Endothelial cell of umbilical vein (primary cell): Measurements from ENCODE around the gene TAF5L. TPM values are rescaled to one million over a fixed set of nuclear protein-coding genes. Genes with fewer than 3 reads are reported as not detected.

Experiments
- BruUV-seq: library from RNA; stranded (reverse); fragments of 400-500 nt; replicated peaks from 2 replicates; lab custom pipeline; 2021; lab: Mats Ljungman, UMichigan
- CTCF ChIA-PET: fragments of 300-600, 350-600 bp; sonication (Branson Sonifier 250); formaldehyde crosslinking; loops from one replicate; lab custom pipeline; 2021; ENCODE audit warnings: antibody characterized with exemption, inconsistent platforms; lab: Charles Lee
- POLR2A ChIA-PET: fragments of 300-600, 350-600 bp; sonication (Branson Sonifier 250); formaldehyde crosslinking; loops from one replicate; lab custom pipeline; 2021; ENCODE audit warnings: antibody characterized with exemption, inconsistent platforms; lab: Charles Lee
- DNase-seq: peaks from one replicate; pipeline ENCODE4 v3.0.0-alpha.2; 2011; ENCODE audit warnings: low read depth, low spot score
- FAIRE-seq: peaks from 2 replicates; lab custom pipeline; 2011; peaks lifted over from hg19 to GRCh38; lab: Jason Lieb, UNC
- H2AFZ ChIP-seq: 2 replicates; pipeline ENCODE4 v1.6.0; 2012; ENCODE audit warnings: low read depth, low read length, control low read depth, inconsistent platforms
- H3K27ac ChIP-seq: 2 replicates; pipeline ENCODE4 v1.5.1; 2011; ENCODE audit warnings: low read depth, mild to moderate bottlenecking, control low read depth, low read length, moderate library complexity; ENCODE audit not compliant: insufficient read depth
- H3K27me3 ChIP-seq, 2 experiments: 2 replicates each; pipeline versions ENCODE4 v1.6.0 to v1.6.1; 2011; ENCODE audit warnings: low read length in 2 of 2, mixed read lengths in 1 of 2; ENCODE audit not compliant: control insufficient read depth in 2 of 2, insufficient read depth in 2 of 2
- H3K36me3 ChIP-seq, 2 experiments: 2 replicates in 1 of 2; 3 replicates in 1 of 2; pipeline ENCODE4 v1.5.1; 2011; ENCODE audit warnings: low read length in 2 of 2, mild to moderate bottlenecking in 1 of 2, moderate library complexity in 1 of 2; ENCODE audit not compliant: control insufficient read depth in 2 of 2, insufficient read depth in 2 of 2; ENCODE audit errors: extremely low read depth in 1 of 2
- H3K4me1 ChIP-seq: 3 replicates; pipeline ENCODE4 v1.5.1; 2011; ENCODE audit warnings: mild to moderate bottlenecking, low read length; ENCODE audit not compliant: control insufficient read depth, insufficient read depth; ENCODE audit errors: extremely low read depth
- H3K4me2 ChIP-seq: 2 replicates; pipeline ENCODE4 v1.6.1; 2011; ENCODE audit warnings: low read length, control low read depth, mixed read lengths; ENCODE audit not compliant: insufficient read depth
- H3K4me3 ChIP-seq, 3 experiments: fragments of 200-600 bp in 1 of 3; sonication (generic), shearing (Covaris generic) in 1 of 3; replicated peaks in 1 of 3; 2 replicates each; pipeline ENCODE4 v1.5.1; 2011 to 2016; ENCODE audit warnings: control low read depth in 3 of 3, low read length in 3 of 3, mild to moderate bottlenecking in 2 of 3, inconsistent platforms in 1 of 3, low read depth in 1 of 3, moderate library complexity in 1 of 3; ENCODE audit not compliant: insufficient read depth in 1 of 3
- H3K79me2 ChIP-seq: 2 replicates; pipeline ENCODE4 v1.6.0; 2012; ENCODE audit warnings: low read length, inconsistent platforms; ENCODE audit not compliant: control insufficient read depth, insufficient read depth
- H3K9ac ChIP-seq: replicated peaks from 2 replicates; pipeline ENCODE3; 2011; ENCODE audit warnings: low read length, control low read depth; ENCODE audit not compliant: insufficient read depth; ENCODE audit errors: extremely low read depth
- H3K9me1 ChIP-seq: replicated peaks from 3 replicates; pipeline ENCODE4 v1.6.0; 2011; ENCODE audit warnings: mild to moderate bottlenecking, low read length; ENCODE audit not compliant: control insufficient read depth, insufficient read depth; ENCODE audit errors: extremely low read depth
- H3K9me3 ChIP-seq: replicated peaks from 2 replicates; pipeline ENCODE4 v1.5.1; 2012; ENCODE audit warnings: low read length, inconsistent platforms; ENCODE audit not compliant: control insufficient read depth, insufficient read depth
- H4K20me1 ChIP-seq: replicated peaks from 2 replicates; pipeline ENCODE3; 2011; ENCODE audit warnings: mild to moderate bottlenecking, low read length; ENCODE audit not compliant: control insufficient read depth, insufficient read depth; ENCODE audit errors: extremely low read depth
- EZH2 ChIP-seq: IDR thresholded peaks from 2 replicates; pipeline ENCODE4 v1.6.1; 2012; ENCODE audit warnings: borderline replicate concordance, low read depth, mild to moderate bottlenecking, moderate library complexity, low read length, inconsistent platforms; ENCODE audit not compliant: severe bottlenecking
- FOS ChIP-seq: IDR thresholded peaks from 2 replicates; pipeline ENCODE4 v1.6.1; 2011; ENCODE audit warnings: mild to moderate bottlenecking, low read length, moderate library complexity, borderline replicate concordance; ENCODE audit not compliant: insufficient read depth
- GATA2 ChIP-seq: IDR thresholded peaks from 2 replicates; pipeline ENCODE4 v1.7.0; 2011; ENCODE audit warnings: low read depth, mild to moderate bottlenecking, moderate library complexity, mixed read lengths, low read length; ENCODE audit not compliant: insufficient read length, insufficient read depth
- JUN ChIP-seq: IDR thresholded peaks from 2 replicates; pipeline ENCODE4 v1.6.1; 2011; ENCODE audit warnings: borderline replicate concordance, low read depth; ENCODE audit not compliant: insufficient read length, insufficient read depth
- MYC ChIP-seq: IDR thresholded peaks from one replicate; pipeline ENCODE4 v1.6.1; 2011; ENCODE audit warnings: mild to moderate bottlenecking, low read depth, low read length
- POLR2A ChIP-seq: IDR thresholded peaks from 2 replicates; pipeline ENCODE4 v1.6.1; 2012; ENCODE audit warnings: low read depth, mild to moderate bottlenecking, control low read depth, low read length
- POLR2AphosphoS5 ChIP-seq: IDR thresholded peaks from 2 replicates; pipeline ENCODE4 v1.6.1; 2012; ENCODE audit warnings: low read depth, mild to moderate bottlenecking, control low read depth, low read length, moderate library complexity; ENCODE audit not compliant: insufficient read depth
- dilution Hi-C: fragments of 300-500 bp; cut with MboI; formaldehyde crosslinking; loops from one replicate; pipeline ENCODE4 v1.15.0; 2019; ENCODE audit warnings: low sequenced_read_pairs; ENCODE audit not compliant: extremely low pct_ligation_motif_present
- intact Hi-C: fragments of 100-400 bp; cut with micrococcal nuclease; formaldehyde crosslinking; loops from one replicate; pipeline ENCODE4 v1.10.0; 2022
- polyA plus RNA-seq, 4 experiments: library from polyadenylated mRNA; depleted of rRNA in 3 of 4; stranded (reverse) in 3 of 4; unstranded in 1 of 4; fragments of >200 nt; gene quantifications; 2 replicates each; pipeline versions ENCODE4 v1.2.1 to v1.2.3, GENCODE V29; 2011 to 2012; ENCODE audit warnings: missing spikeins in 1 of 4
- total RNA-seq: library from RNA; stranded (reverse); gene quantifications from 2 replicates; pipeline ENCODE4 v1.2.3, GENCODE V29; 2021
- TF ChIP-seq, protein P1 (sequence below), 2 donors: IDR thresholded peaks; 1 replicate in 1 of 2; 2 replicates in 1 of 2; pipeline ENCODE4 v1.5.1; 2011; ENCODE audit warnings: low read length in 2 of 2, mild to moderate bottlenecking in 2 of 2, moderate library complexity in 2 of 2, control low read depth in 1 of 2, inconsistent platforms in 1 of 2, low read depth in 1 of 2; ENCODE audit not compliant: insufficient read depth in 1 of 2; ENCODE audit errors: extremely low read depth in 1 of 2
- TF ChIP-seq, protein P2 (sequence below): IDR thresholded peaks from 2 replicates; pipeline ENCODE4 v1.6.1; 2011; ENCODE audit not compliant: insufficient read depth, insufficient read length

TAF5L gene
- total and polyA plus RNA-seq, 2 donors (not counting 3 experiments of a cell fraction or from before 2014, with no cell fraction given), result 21.1 to 24.8 TPM

DNA sequence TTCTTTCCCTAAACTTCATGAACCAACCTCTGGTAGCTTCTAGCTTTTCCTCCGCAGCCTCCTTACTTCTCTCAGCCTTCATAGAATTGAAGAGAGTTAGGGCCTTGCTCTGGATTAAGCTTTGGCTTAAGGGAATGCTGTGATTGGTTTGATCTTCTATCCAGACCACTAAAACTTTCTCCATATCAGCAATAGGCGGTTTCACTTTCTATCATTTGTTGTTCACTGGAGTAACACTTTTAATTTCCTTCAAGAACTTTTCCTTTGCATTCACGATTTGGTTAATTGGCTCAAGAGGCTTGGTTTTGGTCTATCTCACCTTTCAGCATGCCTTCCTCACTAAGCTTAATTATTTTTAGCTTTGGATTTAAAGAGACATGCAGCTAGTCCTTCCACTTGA lies 5.2 kb upstream of the TAF5L start:
- H3K79me2 ChIP-seq, result peaks cover 59% of the 10 kb centered on the region

More for the DNA sequence above, 5.2 kb upstream of the TAF5L start:
- TF ChIP-seq, protein P1, sequence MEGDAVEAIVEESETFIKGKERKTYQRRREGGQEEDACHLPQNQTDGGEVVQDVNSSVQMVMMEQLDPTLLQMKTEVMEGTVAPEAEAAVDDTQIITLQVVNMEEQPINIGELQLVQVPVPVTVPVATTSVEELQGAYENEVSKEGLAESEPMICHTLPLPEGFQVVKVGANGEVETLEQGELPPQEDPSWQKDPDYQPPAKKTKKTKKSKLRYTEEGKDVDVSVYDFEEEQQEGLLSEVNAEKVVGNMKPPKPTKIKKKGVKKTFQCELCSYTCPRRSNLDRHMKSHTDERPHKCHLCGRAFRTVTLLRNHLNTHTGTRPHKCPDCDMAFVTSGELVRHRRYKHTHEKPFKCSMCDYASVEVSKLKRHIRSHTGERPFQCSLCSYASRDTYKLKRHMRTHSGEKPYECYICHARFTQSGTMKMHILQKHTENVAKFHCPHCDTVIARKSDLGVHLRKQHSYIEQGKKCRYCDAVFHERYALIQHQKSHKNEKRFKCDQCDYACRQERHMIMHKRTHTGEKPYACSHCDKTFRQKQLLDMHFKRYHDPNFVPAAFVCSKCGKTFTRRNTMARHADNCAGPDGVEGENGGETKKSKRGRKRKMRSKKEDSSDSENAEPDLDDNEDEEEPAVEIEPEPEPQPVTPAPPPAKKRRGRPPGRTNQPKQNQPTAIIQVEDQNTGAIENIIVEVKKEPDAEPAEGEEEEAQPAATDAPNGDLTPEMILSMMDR (IDR thresholded peaks at IDR 0.05; ENCODE audit: extremely low read depth in 1 of 2, insufficient read depth in 1 of 2, low read depth in 1 of 2, low read length in 2 of 2), result no peak
- TF ChIP-seq MYC (no peak), POLR2AphosphoS5 (no peak), EZH2 (no peak), POLR2A (no peak), JUN (no peak), FOS (no peak), GATA2 (no peak)
- TF ChIP-seq, protein P2, sequence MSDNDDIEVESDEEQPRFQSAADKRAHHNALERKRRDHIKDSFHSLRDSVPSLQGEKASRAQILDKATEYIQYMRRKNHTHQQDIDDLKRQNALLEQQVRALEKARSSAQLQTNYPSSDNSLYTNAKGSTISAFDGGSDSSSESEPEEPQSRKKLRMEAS, result no peak
- dilution Hi-C loops, result no loop called here
- intact Hi-C loops, result no loop called here
- H3K27me3 ChIP-seq, result no peaks in the 10 kb centered on the region
- peaks cover 8% of the 10 kb centered on the region for H3K4me1 ChIP-seq
- no peaks in the 10 kb centered on the region for H4K20me1 ChIP-seq
- H3K9me3 ChIP-seq, result no peaks in the 10 kb centered on the region
- H2AFZ ChIP-seq, result no peak overlapping the region
- no peak for FAIRE-seq
- ChIA-PET CTCF (interaction anchor here (0.7 to 1.6 kb wide), 4 partner anchors 24 to 590 kb away, joined by 3 to 5 read pairs (median 4); partner anchors contain the start of gene ABCB10), POLR2A (interaction anchor here (0.7 kb wide), 1 partner anchor 555 kb away, joined by 4 read pairs; no protein-coding TSS in a partner anchor)
- no peak overlapping the region for H3K4me2 ChIP-seq
- H3K9me1 ChIP-seq, result no peaks in the 10 kb centered on the region
- no peak overlapping the region for H3K4me3 ChIP-seq
- H3K9ac ChIP-seq, result no peak overlapping the region
- no peak for DNase-seq
- no peak overlapping the region for H3K27ac ChIP-seq
- peaks cover 2 to 10% of the 10 kb centered on the region in 2 experiments for H3K36me3 ChIP-seq
- no TSS peak for BruUV-seq
